C4-2B (cell line): ENCODE measurements around the gene CST9L.

Experiments
- H3K27ac ChIP-seq: fragments of 450-650 bp; 2 replicates; pipeline ENCODE4 v1.5.1; 2017
- CTCF ChIP-seq: fragments of 450-650 bp; conservative IDR thresholded peaks from 2 replicates; pipeline ENCODE4 v1.5.1; 2017; ENCODE audit warnings: mild to moderate bottlenecking
- ZFX ChIP-seq: fragments of 450-650 bp; IDR thresholded peaks from 2 replicates; pipeline ENCODE4 v1.6.1; 2017

The CST9L gene

DNA sequence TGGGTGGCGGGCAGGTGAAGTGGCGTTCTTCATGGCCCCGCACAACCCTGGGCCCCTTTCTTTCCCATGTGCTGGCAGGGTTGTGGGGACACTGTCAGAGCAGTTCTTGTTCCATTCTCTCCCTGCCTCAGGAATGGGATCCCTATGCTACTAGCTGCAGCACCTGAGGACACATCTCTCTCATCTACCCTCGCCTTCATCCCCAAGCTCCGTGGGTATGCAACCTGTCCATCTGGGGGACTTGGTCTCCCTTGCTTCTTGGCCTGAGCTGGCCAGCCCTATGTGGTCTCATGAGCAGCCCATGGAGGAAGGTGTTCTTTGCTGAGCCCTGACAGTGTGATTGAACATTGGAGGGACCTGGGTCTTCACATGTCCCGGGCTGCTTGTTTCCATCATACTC is 24.2 kb downstream of the CST9L start:
- H3K27ac ChIP-seq = no peak overlapping the region
- no peak for TF ChIP-seq CTCF

GRCh38 chr20:23542801-23543200 is 25.5 kb downstream of the CST9L start:
- TF ChIP-seq CTCF (no peak), ZFX (no peak)
- H3K27ac ChIP-seq = no peak overlapping the region

DNA sequence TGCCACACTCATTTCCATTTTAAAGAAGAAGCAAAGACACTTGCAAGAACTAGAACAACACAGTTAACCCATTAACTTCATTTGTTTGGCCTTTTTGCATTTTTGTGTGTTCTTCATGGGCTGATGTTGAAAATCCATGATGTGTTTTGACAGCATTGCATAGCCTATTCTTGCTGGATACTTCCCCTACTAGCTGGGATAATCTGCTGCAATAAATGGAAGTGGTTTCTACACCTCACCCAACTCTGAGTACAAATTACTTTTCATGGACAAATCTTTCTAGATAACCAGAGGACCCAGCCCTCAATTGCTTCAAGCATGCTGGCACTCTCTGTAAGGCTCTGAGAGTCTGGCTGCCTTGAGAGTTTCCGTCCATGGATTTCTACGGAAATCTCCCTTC is 26.5 kb downstream of the CST9L start:
- TF ChIP-seq CTCF (no peak), ZFX (no peak)
- no peak overlapping the region for H3K27ac ChIP-seq

GRCh38 chr20:23541330-23541729 is 27.0 kb downstream of the CST9L start:
- H3K27ac ChIP-seq = no peak overlapping the region
- TF ChIP-seq CTCF = no peak
- no peak for TF ChIP-seq ZFX

GRCh38 chr20:23540624-23541023 is 27.7 kb downstream of the CST9L start:
- no peak overlapping the region for H3K27ac ChIP-seq
- TF ChIP-seq ZFX (no peak), CTCF (no peak)

- no peak overlapping the region for H3K27ac ChIP-seq
- TF ChIP-seq CTCF (no peak), ZFX (no peak)
These were observed 31.3 kb downstream of the CST9L start for GRCh38 chr20:23537030-23537429.

- TF ChIP-seq ZFX = no peak
- TF ChIP-seq CTCF = no peak
- no peak overlapping the region for H3K27ac ChIP-seq
These were observed 31.8 kb downstream of the CST9L start for GRCh38 chr20:23536328-23536974.
